Measurements from ENCODE around the gene FRMD4A.

Gene FRMD4A

DNA sequence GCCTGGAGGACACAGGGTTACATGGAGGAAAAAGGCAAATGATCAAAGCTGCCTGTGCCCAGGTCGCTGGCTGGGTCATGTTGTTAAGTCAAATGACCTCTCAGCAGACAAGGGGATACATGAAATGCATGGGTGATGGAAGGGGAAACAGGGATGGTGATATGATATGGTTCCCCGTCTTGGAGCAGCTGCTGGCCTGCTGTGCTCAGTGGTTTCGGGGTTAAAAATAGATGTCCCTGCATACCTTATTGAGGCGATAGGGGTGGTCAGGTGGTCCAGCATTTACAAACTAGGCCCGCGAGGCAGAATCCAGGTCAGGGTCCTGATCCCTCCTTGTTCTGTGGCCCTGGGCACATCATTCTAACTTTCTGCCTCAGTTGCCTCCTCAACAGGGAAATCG is 586.8 kb downstream of the FRMD4A start:
- no peaks in the 10 kb centered on the region for H3K27me3 ChIP-seq (ENCODE audit: control insufficient read depth, insufficient read depth, low read length, poor library complexity, severe bottlenecking)
- no peaks in the 10 kb centered on the region for H3K4me1 ChIP-seq (ENCODE audit: control insufficient read depth, insufficient read depth, low read length)
- no peak overlapping the region for H3K27ac ChIP-seq (ENCODE audit: insufficient read depth, low read depth, low read length, poor library complexity, severe bottlenecking)
- H3K4me3 ChIP-seq (ENCODE audit: insufficient read depth, low read depth, low read length): no peak overlapping the region
- H3K9me3 ChIP-seq (ENCODE audit: control insufficient read depth, low read length): no peaks in the 10 kb centered on the region
- 93 to 97% methylated on average over 7 of the region's 7 CpGs for WGBS, 2 experiments
- H3K36me3 ChIP-seq (ENCODE audit: control insufficient read depth, insufficient read depth, low read length): no peaks in the 10 kb centered on the region

DNA sequence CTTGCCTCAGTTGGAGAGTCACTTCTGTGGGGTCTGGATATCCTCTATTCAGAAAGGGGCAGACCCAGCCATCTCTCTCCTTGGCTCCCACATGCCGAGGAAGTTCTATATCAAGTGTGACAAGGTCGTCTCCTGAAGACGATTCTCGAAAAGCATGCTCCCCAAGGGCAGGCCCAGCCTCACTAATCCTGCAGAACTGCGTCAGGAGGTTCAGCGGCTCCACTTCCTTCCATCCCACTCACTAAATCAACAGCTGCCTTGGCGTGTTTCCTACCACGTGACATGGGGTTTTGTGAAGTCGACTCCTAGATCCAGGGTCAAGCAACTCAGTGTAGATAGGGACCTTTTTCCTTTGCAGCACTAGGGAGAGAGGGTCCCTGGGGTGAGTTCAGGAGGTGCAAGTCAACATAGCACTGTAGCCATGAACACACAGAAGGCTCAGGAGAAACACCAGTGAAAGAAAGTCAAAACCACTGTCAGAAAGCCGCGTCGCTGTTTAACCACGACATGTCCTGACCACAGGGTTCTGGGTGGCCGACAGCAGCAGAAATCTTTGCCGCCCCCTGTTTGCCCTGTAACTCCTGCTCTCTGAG is 587.5 kb downstream of the FRMD4A start:
- no peaks in the 10 kb centered on the region for H3K4me1 ChIP-seq (ENCODE audit: control insufficient read depth, insufficient read depth, low read length)
- no peaks in the 10 kb centered on the region for H3K27me3 ChIP-seq (ENCODE audit: control insufficient read depth, insufficient read depth, low read length, poor library complexity, severe bottlenecking)
- H3K9me3 ChIP-seq (ENCODE audit: control insufficient read depth, low read length): no peaks in the 10 kb centered on the region
- WGBS, 2 experiments: 85 to 90% methylated on average over 15 of the region's 15 CpGs
- H3K36me3 ChIP-seq (ENCODE audit: control insufficient read depth, insufficient read depth, low read length): no peaks in the 10 kb centered on the region
- no peak overlapping the region for H3K4me3 ChIP-seq (ENCODE audit: insufficient read depth, low read depth, low read length)
- no peak overlapping the region for H3K27ac ChIP-seq (ENCODE audit: insufficient read depth, low read depth, low read length, poor library complexity, severe bottlenecking)

DNA sequence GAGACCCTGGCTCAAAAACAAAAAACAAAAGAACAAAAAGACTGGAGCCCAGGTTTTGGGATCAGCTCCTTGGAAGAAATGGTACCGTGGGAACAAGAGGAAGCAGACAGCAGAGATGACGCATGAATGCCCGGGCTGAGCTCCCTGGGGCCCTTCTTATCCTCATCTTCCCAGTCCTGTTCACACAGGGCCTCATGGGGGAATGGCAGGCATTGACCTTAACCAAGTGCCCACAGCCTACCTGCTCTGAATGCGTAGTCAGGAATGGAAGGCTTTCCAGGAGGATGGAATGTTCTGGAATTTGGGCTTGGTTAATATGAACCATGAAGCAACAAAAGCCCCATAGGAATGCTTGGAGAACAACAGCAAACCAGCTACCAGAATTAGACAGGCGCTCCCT is 589.3 kb downstream of the FRMD4A start:
- Histone ChIP-seq H3K27me3 (ENCODE audit: control insufficient read depth, insufficient read depth, low read length, poor library complexity, severe bottlenecking) (no peaks in the 10 kb centered on the region), H3K4me3 (ENCODE audit: insufficient read depth, low read depth, low read length) (no peak overlapping the region), H3K27ac (ENCODE audit: insufficient read depth, low read depth, low read length, poor library complexity, severe bottlenecking) (no peak overlapping the region), H3K4me1 (ENCODE audit: control insufficient read depth, insufficient read depth, low read length) (no peaks in the 10 kb centered on the region), H3K9me3 (ENCODE audit: control insufficient read depth, low read length) (no peaks in the 10 kb centered on the region), H3K36me3 (ENCODE audit: control insufficient read depth, insufficient read depth, low read length) (no peaks in the 10 kb centered on the region)
- WGBS, 2 experiments: 88 to 92% methylated on average over 5 of the region's 5 CpGs

DNA sequence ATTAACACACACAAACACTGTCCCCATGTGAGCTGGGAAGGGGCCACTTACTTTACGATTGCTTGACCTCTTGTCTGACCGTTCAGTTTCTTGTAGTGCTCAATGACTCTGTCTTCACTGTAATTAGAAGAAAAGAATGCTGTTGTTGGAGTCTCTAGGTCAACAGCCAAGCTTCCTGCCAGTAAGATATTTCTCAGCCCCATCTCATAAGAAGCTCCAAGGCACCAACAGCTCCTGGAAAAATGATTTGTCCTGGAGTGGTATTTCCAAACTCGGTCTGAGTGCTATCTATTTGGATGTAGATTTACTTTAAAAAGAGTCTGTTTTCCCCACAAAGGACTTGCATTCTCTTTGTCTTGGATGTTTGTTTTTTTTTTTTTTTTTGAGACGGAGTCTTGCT is 590.3 kb downstream of the FRMD4A start:
- Histone ChIP-seq H3K27me3 (ENCODE audit: control insufficient read depth, insufficient read depth, low read length, poor library complexity, severe bottlenecking) (no peaks in the 10 kb centered on the region), H3K9me3 (ENCODE audit: control insufficient read depth, low read length) (no peaks in the 10 kb centered on the region), H3K36me3 (ENCODE audit: control insufficient read depth, insufficient read depth, low read length) (no peaks in the 10 kb centered on the region), H3K4me3 (ENCODE audit: insufficient read depth, low read depth, low read length) (no peak overlapping the region), H3K4me1 (ENCODE audit: control insufficient read depth, insufficient read depth, low read length) (no peaks in the 10 kb centered on the region), H3K27ac (ENCODE audit: insufficient read depth, low read depth, low read length, poor library complexity, severe bottlenecking) (no peak overlapping the region)
- 84% methylated on average over 4 of the region's 4 CpGs for WGBS, 2 experiments

DNA sequence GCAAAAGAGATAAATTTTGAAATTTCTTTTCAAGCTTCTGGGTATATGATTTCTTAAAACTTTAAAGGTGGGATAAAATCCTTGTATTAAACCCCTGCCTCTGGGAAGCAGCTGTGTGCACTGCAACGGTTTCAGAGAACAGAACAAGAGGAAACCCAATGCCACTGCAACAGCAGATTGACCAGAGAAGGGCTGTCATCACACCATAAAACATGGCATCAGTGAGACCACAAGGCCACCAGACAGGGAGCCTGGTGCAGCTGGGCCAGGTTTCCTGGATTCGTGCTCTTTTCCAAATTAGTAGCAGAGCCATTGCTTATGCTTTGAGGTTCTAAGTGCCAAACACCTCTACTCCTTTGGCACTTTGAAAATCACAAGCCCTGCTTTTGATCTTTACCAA is 591.5 kb downstream of the FRMD4A start:
- Histone ChIP-seq H3K36me3 (ENCODE audit: control insufficient read depth, insufficient read depth, low read length) (no peaks in the 10 kb centered on the region), H3K4me3 (ENCODE audit: insufficient read depth, low read depth, low read length) (no peak overlapping the region), H3K4me1 (ENCODE audit: control insufficient read depth, insufficient read depth, low read length) (peaks cover 5% of the 10 kb centered on the region), H3K9me3 (ENCODE audit: control insufficient read depth, low read length) (no peaks in the 10 kb centered on the region), H3K27ac (ENCODE audit: insufficient read depth, low read depth, low read length, poor library complexity, severe bottlenecking) (no peak overlapping the region), H3K27me3 (ENCODE audit: control insufficient read depth, insufficient read depth, low read length, poor library complexity, severe bottlenecking) (no peaks in the 10 kb centered on the region)
- WGBS, 2 experiments: 86 to 90% methylated on average over 2 of the region's 2 CpGs

DNA sequence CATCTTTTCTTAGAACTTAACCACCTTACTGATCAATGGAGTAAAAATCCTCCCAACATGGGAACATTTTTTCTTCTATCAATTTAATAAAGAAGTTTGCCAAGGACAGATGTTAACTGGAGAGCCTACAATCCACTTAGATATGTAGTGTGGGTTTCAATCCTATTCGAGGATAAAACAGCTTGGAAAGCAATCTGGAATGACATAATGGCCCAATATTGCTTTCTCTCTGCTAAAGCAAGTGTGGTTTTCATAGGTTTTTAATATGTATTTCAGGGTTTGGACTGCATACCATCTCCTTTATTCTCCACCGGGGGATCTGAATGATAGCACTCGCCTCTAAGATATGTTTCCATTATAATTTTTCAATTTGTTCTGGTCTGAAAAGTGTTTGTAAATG is 594.2 kb downstream of the FRMD4A start:
- Histone ChIP-seq H3K4me3 (ENCODE audit: insufficient read depth, low read depth, low read length) (no peak overlapping the region), H3K27ac (ENCODE audit: insufficient read depth, low read depth, low read length, poor library complexity, severe bottlenecking) (no peak overlapping the region), H3K9me3 (ENCODE audit: control insufficient read depth, low read length) (no peaks in the 10 kb centered on the region), H3K36me3 (ENCODE audit: control insufficient read depth, insufficient read depth, low read length) (no peaks in the 10 kb centered on the region), H3K4me1 (ENCODE audit: control insufficient read depth, insufficient read depth, low read length) (peaks cover 21% of the 10 kb centered on the region), H3K27me3 (ENCODE audit: control insufficient read depth, insufficient read depth, low read length, poor library complexity, severe bottlenecking) (no peaks in the 10 kb centered on the region)
- WGBS, 2 experiments: 94 to 96% methylated on average over 1 to 3 of the region's 3 CpGs

DNA sequence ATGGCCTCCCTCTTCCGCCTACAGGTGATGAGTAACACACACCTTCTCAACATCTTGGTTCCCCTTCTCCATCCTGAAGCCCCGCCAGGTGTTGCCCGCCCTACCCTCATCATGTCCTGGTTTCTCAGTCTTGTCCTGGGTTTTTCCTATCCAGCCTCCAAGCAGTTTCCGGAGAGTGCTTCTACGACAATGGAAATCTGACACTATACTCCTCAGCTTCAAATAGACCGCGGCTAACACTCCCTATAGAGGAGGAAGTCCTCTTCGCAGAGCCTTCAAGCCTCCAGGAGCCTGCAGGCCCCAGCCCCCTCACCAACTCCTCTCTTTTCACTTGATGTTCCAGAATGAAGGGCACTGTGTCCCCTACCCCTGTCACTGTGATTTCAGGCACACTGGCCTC is 596.6 kb downstream of the FRMD4A start:
- Histone ChIP-seq H3K27ac (ENCODE audit: insufficient read depth, low read depth, low read length, poor library complexity, severe bottlenecking) (no peak overlapping the region), H3K27me3 (ENCODE audit: control insufficient read depth, insufficient read depth, low read length, poor library complexity, severe bottlenecking) (no peaks in the 10 kb centered on the region), H3K9me3 (ENCODE audit: control insufficient read depth, low read length) (no peaks in the 10 kb centered on the region), H3K4me1 (ENCODE audit: control insufficient read depth, insufficient read depth, low read length) (peaks cover 36% of the 10 kb centered on the region), H3K4me3 (ENCODE audit: insufficient read depth, low read depth, low read length) (no peak overlapping the region), H3K36me3 (ENCODE audit: control insufficient read depth, insufficient read depth, low read length) (no peaks in the 10 kb centered on the region)
- WGBS, 2 experiments: 76 to 84% methylated on average over 8 of the region's 8 CpGs

DNA sequence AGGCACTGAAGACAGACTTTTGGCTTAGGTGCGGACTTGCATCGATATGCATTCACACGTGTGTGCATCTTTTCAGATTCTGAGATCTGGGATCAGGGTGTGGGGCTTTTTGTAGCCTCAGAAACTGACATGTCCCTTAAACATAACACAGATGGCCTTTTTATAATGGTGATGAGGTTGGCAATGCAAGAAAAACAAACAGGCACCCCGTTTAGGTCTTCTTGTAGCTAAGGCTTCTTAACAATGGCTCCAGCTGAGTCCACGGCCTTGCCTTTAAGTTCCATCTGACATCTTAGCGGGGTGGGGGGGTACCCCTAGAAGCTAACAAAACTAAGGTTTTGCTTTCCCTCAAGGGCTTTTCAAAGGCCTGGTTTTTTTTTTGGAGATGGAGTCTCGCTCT is 597.7 kb downstream of the FRMD4A start:
- Histone ChIP-seq H3K27ac (ENCODE audit: insufficient read depth, low read depth, low read length, poor library complexity, severe bottlenecking) (no peak overlapping the region), H3K27me3 (ENCODE audit: control insufficient read depth, insufficient read depth, low read length, poor library complexity, severe bottlenecking) (no peaks in the 10 kb centered on the region), H3K4me3 (ENCODE audit: insufficient read depth, low read depth, low read length) (no peak overlapping the region), H3K4me1 (ENCODE audit: control insufficient read depth, insufficient read depth, low read length) (peaks cover 36% of the 10 kb centered on the region), H3K9me3 (ENCODE audit: control insufficient read depth, low read length) (no peaks in the 10 kb centered on the region), H3K36me3 (ENCODE audit: control insufficient read depth, insufficient read depth, low read length) (no peaks in the 10 kb centered on the region)
- 81 to 83% methylated on average over 7 of the region's 7 CpGs for WGBS, 2 experiments

DNA sequence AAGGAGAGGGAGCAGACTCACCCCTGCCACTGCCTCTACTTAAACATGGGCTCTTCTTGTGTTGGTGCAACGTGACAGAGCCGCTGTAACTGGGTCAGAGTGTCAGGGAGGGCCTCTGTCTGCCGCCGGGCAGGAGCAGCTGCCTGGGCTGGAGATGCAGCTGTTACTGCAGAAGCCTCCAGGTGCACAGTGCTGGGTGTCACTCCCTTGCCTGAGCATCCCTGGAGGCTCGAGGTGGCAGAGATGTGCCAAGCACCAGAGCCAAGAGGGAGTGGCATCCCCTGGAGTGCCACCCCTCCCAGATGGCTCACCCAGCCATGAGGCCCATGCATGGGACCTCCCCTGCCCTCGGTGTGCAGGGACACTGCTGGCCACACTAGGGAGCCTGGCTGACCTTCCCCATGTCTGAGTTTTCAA is 598.3 kb downstream of the FRMD4A start:
- 88 to 91% methylated on average over 6 of the region's 6 CpGs for WGBS, 2 experiments
- Histone ChIP-seq H3K27ac (ENCODE audit: insufficient read depth, low read depth, low read length, poor library complexity, severe bottlenecking) (no peak overlapping the region), H3K4me3 (ENCODE audit: insufficient read depth, low read depth, low read length) (no peak overlapping the region), H3K4me1 (ENCODE audit: control insufficient read depth, insufficient read depth, low read length) (peaks cover 36% of the 10 kb centered on the region), H3K9me3 (ENCODE audit: control insufficient read depth, low read length) (no peaks in the 10 kb centered on the region), H3K27me3 (ENCODE audit: control insufficient read depth, insufficient read depth, low read length, poor library complexity, severe bottlenecking) (no peaks in the 10 kb centered on the region), H3K36me3 (ENCODE audit: control insufficient read depth, insufficient read depth, low read length) (no peaks in the 10 kb centered on the region)

DNA sequence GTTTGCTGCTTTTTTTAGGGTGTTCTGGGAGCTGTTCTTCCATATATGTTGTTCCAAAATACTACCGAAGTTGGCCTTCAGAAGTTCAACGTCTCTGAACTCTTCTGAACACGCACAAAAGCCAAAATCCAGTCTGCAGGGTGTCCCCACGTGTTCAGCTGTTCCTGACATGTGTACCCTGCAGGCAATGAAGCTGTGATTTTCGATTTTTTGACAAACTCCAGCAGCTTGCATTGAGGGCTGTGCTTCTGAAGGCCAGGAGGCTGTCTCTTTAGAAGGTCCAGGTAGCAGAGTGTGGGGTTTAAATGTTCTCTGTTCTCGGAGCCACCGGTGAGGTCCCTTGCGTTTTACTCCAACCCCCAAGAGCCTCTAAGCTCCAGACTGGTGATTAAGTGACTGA is 598.9 kb downstream of the FRMD4A start:
- 91 to 94% methylated on average over 8 of the region's 8 CpGs for WGBS, 2 experiments
- Histone ChIP-seq H3K27me3 (ENCODE audit: control insufficient read depth, insufficient read depth, low read length, poor library complexity, severe bottlenecking) (no peaks in the 10 kb centered on the region), H3K9me3 (ENCODE audit: control insufficient read depth, low read length) (no peaks in the 10 kb centered on the region), H3K4me1 (ENCODE audit: control insufficient read depth, insufficient read depth, low read length) (peaks cover 36% of the 10 kb centered on the region), H3K4me3 (ENCODE audit: insufficient read depth, low read depth, low read length) (no peak overlapping the region), H3K27ac (ENCODE audit: insufficient read depth, low read depth, low read length, poor library complexity, severe bottlenecking) (no peak overlapping the region), H3K36me3 (ENCODE audit: control insufficient read depth, insufficient read depth, low read length) (no peaks in the 10 kb centered on the region)

DNA sequence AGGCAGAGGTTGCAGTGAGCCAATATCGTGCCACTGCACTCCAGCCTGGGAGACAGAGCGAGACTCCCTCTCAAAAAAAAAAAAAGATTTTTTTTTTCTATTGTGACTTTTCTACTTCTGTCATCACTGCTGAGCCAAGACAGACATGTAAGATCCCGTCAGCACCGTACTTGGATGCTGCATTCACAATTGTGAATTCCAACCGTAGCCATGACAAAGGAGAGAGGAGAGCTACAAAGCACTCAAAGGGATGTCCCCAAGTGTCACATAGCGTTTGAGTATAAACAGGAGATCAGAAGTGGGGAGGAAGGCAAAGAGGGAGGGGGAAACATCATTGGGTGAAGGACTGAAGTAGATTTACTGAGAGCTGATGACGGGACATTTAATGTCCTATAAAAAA is 599.8 kb downstream of the FRMD4A start:
- Histone ChIP-seq H3K9me3 (ENCODE audit: control insufficient read depth, low read length) (no peaks in the 10 kb centered on the region), H3K4me3 (ENCODE audit: insufficient read depth, low read depth, low read length) (no peak overlapping the region), H3K36me3 (ENCODE audit: control insufficient read depth, insufficient read depth, low read length) (no peaks in the 10 kb centered on the region), H3K27ac (ENCODE audit: insufficient read depth, low read depth, low read length, poor library complexity, severe bottlenecking) (no peak overlapping the region), H3K4me1 (ENCODE audit: control insufficient read depth, insufficient read depth, low read length) (peaks cover 36% of the 10 kb centered on the region), H3K27me3 (ENCODE audit: control insufficient read depth, insufficient read depth, low read length, poor library complexity, severe bottlenecking) (no peaks in the 10 kb centered on the region)
- WGBS, 2 experiments: 51 to 57% methylated on average over 7 of the region's 7 CpGs
